ENCODE measurements around the gene PRMT7.

Gene PRMT7

DNA sequence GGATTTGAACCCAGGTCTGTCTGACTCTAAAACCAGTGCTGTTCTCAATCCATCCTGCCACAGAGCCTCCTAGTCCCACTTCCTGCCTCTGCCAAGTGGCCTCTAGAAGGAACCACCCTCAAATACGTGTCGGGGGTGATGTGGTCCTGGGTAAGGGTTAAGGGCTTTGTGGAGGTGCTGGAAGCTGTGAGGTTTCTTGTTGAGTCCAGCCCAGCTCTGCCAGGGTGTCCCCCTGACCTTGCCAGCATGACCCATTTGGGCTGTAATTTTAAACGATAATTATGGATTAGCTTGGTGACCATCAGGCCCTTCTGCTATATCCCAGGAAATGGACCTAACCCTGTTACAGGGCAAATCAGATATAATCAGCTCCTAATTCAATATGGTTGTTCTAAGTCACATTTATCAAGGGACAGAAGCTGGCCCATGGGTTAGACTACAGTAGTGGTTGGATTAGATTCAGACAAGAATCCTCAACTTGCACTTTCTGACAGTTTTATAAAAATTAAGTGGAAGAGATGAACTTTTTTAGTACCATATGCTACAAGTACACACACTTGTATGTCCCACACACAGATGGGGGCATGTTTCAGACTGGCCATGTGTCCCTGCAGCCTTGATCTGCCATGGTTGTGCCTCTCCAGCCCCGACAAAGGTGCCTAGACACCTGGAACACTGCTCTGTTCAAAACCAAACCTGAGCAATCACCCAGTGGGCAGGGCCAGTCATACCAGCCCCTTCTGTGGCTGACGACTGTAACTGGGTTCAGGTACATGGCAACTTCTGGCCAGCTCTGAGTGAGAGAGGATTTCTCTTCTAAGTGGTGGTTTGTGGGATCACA, 89.5 kb downstream of the PRMT7 start:
- DNase-seq, result peak in 1 of 6 experiments; percentile 39

DNA sequence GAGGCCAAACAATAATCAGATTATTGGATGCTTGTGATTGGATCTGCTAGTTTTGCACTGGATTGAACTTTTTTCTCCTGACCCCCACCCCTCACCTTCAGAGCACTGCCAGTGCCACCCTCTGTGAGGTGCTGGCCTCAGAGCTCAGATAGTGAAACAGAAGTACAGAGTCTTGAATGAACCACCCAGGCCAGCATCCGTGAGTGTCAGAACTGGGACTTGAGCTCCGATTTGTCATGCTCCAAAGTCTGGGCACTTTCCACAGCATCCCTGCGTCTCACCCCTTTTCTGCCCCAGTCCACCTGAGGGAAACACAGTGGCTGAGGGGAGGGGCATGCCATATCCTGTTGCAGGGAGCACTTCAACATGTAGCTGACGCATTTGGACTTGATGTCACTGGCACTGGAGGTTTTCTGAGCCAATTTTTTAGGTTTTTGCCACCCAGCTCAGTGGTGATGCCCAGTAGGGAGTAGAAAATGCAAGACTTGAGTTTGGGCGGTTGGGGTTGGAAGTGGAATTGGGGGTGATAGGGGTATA, 90.2 kb downstream of the PRMT7 start:
- DNase-seq, result peak in 3 of 6 experiments; percentile 3 to 53 (median 32)

DNA sequence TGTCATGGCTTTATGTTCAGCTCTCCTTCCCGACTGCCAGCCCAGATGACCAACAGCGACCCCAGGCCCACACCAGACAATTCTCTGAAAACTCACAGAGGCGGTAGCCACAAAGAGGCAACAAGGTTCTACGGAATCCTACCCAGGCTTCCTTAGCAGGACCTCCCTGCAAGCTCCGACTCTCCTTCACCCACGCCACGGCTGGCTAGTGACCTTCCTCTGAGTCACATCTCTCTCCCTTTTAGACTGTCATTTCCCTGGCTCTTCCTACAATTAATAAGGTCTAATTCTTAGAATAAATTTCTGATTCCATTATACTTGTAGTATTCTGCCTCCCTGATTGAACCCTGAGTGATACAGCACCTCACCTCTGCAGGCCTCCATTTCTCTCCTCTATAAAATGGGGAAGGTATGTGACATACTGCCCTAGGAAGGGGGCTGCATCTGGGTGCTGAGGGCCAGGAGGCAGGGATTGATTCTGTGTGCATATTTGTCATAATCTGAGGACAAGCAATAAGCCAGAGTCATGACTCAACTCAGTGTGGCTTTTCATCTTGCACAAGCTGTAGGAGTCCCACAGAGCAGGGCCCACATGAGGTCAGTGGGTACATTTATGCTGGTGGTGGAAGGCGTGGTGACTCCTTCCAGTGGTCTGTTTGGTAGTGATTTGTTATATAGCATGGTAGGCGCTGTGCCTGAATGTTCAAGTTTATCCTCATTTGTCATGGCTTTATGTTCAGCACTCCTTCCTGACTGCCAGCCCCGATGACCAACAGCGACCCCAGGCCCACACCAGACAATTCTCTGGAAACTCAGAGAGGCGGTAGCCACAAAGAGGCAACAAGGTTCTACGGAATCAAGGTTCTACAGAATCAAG, 91.3 kb downstream of the PRMT7 start:
- no peak for DNase-seq

DNA sequence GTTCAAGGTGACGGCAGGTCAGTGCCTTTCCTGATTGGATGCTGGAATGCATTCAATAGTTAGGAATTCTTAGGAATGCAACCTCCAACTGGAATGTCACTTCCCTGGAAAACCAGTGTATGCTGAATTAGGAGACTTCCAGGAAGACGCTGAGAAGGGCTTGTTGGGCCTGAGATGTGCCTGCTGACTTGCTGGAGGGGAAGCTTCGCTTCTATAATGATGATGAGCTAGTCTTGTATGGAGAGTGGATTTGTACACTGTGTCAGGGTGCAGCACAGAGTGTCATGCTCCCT, 91.9 kb downstream of the PRMT7 start:
- DNase-seq, result no peak

DNA sequence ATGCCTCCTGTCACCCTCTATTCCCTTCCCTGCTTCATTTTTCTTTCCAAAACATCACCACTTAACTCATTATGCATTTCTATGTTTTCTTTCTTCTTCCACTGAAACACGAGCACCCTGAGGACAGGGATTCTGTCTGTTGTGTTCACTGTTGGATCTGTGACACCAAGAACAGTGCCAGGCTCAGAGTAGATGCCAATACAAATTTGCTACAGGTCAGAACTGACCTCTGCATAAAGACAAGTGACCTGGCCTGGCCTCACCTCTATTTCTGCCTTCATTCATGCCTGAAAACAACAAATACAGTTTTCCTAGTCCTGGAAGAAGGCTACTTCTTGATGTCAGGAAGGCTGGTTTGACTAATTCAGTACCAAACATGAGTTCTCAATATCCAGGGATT, 92.4 kb downstream of the PRMT7 start:
- DNase-seq, result no peak

DNA sequence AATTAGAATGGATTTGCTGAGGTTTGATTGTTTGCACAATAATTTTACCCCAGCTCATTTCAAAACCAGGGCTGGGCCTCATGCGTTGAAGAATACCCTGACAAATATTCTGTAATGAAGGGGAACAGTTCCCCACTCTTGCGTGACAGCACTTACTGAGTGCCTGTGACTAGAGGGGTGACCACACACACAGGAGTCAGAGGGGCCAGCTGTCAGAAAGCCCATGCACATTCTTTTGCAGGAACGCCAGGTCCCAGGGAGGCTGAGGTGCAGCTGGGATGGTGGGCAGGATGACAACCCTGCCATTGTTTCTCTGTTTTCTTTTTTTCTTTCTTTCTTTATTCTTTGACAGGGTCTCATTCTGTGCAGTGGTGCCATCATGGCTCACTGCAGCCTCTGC, 92.9 kb downstream of the PRMT7 start:
- DNase-seq, result no peak

DNA sequence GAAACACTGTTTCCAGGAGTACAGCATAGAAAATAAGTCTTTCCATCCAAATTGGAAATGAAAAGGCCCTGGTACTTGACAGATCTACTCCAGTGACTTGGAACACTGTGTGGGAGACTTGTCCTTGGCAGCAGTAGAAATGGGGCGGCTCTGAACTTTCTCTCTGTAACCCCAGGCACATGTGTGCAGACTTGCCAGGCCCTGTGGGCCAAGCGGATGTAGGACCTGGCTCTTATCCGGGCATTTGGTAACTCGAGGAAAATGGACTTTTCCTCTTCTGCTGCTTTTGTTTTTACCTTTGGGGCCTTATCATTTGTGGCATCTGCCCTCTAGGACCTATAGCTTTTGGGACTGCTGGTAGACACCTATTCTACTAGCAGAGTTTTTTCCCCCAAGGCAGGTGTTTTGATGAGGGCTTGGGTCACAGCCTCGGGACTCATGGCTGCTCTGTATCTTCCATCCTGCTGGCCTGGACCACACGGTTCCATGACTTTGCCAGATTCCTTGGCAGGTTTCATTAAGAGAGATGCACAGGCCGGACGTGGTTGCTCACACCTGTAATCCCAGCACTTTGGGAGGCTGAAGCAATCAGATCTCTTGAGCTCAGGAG, 94.0 kb downstream of the PRMT7 start:
- no peak for DNase-seq

DNA sequence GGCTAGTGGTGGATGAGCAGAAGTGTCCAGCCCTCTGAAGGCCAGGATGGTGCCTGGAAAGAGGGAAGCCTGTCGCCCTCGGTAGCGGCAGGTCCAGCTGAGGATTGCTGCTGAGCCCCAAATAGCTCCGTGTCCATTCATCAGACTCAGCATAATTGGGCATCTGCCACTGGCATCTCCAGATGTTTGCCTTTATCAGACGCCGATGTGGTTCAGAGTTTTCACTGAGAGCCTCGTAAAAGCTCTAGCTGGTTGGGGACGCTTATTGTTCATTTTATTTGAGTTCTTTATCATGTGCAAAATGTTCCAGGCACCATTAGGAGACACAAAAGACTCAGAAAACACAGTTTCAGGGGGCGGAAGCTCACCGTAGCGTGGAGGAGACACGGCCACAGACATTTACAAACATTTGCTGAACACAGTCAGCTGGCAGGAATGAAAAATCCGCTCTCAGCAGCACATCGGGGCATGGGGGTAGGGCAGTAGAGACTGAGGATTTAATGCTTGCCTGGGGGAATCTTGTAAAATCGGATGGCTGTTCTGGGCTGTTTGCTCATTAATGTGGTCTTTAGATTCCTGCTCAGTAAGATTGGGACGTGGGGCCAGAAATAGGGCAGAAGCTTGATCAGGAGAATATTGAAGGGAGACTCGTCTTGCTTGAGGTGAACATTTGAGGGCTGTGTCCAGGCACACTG, 95.8 kb downstream of the PRMT7 start:
- DNase-seq, result no peak

Data from stimulated activated naive CD4-positive, alpha-beta T cell (primary cell).